WERI-Rb-1 (cell line): ENCODE results near the gene SLC2A9.
"Not testable (repeated sequence)": the region's sequence is repeated elsewhere in the genome, so short reads cannot be mapped to it uniquely, and the experiment has no call there.

Experiments
- DNase-seq: peaks from one replicate; pipeline ENCODE4 v3.0.0-alpha.2; 2020
- H3K27ac ChIP-seq: fragments of 250-450 bp; sonication (Bioruptor Pico); 2 replicates; pipeline ENCODE4 v1.5.1; 2020; ENCODE audit warnings: mild to moderate bottlenecking, moderate library complexity
- H3K27me3 ChIP-seq: fragments of 250-450 bp; sonication (Bioruptor Pico); 2 replicates; pipeline ENCODE4 v1.5.1; 2021; ENCODE audit warnings: mild to moderate bottlenecking, low read depth, moderate library complexity; ENCODE audit not compliant: insufficient read depth, severe bottlenecking
- H3K36me3 ChIP-seq: fragments of 250-450 bp; sonication (Bioruptor Pico); 2 replicates; pipeline ENCODE4 v1.5.1; 2020; ENCODE audit warnings: mild to moderate bottlenecking, moderate library complexity
- H3K4me3 ChIP-seq: 2 replicates; pipeline ENCODE4 v1.5.1; 2011; ENCODE audit warnings: low read depth, mild to moderate bottlenecking, control low read depth, low read length
- H3K9me3 ChIP-seq: fragments of 250-450 bp; sonication (Bioruptor Pico); 2 replicates; pipeline ENCODE4 v1.5.1; 2021; ENCODE audit warnings: mild to moderate bottlenecking, moderate library complexity; ENCODE audit not compliant: severe bottlenecking
- TF ChIP-seq, protein P1 (sequence below): IDR thresholded peaks from 2 replicates; pipeline ENCODE4 v1.5.1; 2011; ENCODE audit warnings: low read depth, mild to moderate bottlenecking, control low read depth, inconsistent platforms, low read length

Gene SLC2A9

DNA sequence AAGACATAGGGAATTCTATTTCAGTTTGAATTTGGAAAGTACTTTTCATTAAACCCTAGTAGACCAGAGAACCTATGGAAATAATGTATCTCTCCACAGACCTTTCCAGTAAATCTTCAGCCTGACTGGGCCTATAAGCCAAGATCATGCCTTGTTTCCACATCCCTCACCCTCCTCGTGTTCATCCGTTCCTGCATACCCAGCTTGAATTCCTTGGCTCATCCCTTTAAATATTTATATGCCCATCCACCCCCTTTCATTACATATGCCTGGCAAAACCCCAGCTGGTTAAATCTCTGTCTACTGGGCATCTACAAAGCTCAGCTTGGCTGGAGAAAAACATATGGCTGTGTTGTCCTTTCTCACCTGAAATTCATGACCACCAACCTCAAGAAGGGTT is 32.4 kb downstream of the SLC2A9 start:
- Histone ChIP-seq H3K36me3 (no peaks in the 10 kb centered on the region), H3K27ac (no peak overlapping the region), H3K4me3 (no peak overlapping the region), H3K27me3 (no peaks in the 10 kb centered on the region), H3K9me3 (no peaks in the 10 kb centered on the region)
- DNase-seq, result no peak
- TF ChIP-seq, protein P1, sequence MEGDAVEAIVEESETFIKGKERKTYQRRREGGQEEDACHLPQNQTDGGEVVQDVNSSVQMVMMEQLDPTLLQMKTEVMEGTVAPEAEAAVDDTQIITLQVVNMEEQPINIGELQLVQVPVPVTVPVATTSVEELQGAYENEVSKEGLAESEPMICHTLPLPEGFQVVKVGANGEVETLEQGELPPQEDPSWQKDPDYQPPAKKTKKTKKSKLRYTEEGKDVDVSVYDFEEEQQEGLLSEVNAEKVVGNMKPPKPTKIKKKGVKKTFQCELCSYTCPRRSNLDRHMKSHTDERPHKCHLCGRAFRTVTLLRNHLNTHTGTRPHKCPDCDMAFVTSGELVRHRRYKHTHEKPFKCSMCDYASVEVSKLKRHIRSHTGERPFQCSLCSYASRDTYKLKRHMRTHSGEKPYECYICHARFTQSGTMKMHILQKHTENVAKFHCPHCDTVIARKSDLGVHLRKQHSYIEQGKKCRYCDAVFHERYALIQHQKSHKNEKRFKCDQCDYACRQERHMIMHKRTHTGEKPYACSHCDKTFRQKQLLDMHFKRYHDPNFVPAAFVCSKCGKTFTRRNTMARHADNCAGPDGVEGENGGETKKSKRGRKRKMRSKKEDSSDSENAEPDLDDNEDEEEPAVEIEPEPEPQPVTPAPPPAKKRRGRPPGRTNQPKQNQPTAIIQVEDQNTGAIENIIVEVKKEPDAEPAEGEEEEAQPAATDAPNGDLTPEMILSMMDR, result no peak

DNA sequence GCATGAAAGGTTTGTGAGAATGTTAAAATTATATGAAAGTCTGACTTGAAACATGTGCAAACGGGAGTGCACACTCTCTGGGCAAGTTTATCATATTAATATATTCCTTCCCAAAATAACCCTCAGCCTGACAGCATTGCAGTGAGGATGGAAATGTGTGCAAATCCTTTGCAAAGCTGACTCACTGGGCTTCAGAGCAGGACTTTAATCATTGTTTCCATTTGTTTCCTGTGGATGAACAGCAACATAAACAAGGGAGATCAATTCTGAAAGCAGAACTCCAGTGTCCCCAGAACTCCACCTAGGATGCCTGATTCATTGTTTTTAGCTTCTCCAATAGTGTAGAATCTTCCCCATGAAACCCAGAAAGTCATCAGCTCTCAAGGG is 32.9 kb downstream of the SLC2A9 start:
- Histone ChIP-seq H3K27ac (no peak overlapping the region), H3K4me3 (no peak overlapping the region), H3K36me3 (no peaks in the 10 kb centered on the region), H3K9me3 (no peaks in the 10 kb centered on the region), H3K27me3 (no peaks in the 10 kb centered on the region)
- DNase-seq, result no peak
- TF ChIP-seq, protein P1, result no peak

DNA sequence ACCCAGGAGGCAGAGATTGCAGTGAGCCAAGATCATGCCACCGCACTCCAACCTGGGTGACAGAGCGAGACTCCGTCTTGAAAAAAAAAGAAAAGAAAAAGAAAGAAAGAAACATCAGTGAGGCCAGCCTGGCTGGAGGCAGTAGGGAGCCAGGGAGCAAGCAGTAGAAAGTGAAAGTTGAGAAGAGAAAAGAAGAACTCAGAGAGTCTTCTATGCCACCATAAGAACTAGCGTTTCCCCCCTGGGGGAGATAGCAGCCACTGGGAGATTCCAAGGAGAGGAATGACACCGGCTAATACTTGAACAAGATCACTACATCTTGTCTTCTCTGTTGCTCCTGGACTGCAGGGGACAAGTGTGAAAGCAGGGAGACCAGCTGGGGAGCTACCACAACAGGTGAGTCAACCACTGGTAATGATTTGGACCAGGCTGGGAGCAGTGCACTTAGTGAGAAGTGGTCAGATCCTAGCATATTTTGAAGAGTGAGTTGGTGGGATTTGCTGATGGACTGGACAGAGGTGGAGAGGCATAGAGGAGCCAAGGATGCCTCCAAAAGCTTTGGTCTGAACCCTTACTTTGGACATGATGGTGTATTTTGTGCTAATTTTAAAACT is 33.4 kb downstream of the SLC2A9 start:
- DNase-seq, result no peak
- no peak overlapping the region for H3K4me3 ChIP-seq
- TF ChIP-seq, protein P1, result no peak
- no peaks in the 10 kb centered on the region for H3K27me3 ChIP-seq
- H3K27ac ChIP-seq, result no peak overlapping the region
- no peaks in the 10 kb centered on the region for H3K9me3 ChIP-seq
- H3K36me3 ChIP-seq, result no peaks in the 10 kb centered on the region

DNA sequence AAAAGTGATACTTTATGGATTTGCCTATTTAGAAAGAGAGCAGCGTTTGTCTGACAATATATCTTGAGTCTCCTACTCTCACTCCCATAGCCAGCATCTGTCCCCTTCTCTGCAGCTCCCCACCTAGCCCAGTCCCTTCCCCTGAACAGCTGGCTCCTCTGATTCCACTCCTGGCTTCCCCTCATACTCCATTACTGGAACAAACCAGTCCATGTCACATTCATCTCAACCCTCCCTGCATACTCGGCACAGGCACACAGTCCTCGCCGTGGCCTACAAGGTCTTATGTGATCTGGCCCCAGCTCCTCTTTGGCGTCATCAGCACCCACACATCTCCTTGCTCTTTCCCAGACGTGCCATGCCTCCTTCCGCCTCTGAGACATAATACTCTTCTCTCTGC is 36.7 kb downstream of the SLC2A9 start:
- Histone ChIP-seq H3K4me3 (no peak overlapping the region), H3K9me3 (no peaks in the 10 kb centered on the region), H3K36me3 (no peaks in the 10 kb centered on the region), H3K27me3 (no peaks in the 10 kb centered on the region), H3K27ac (no peak overlapping the region)
- no peak for DNase-seq
- TF ChIP-seq, protein P1, result no peak

DNA sequence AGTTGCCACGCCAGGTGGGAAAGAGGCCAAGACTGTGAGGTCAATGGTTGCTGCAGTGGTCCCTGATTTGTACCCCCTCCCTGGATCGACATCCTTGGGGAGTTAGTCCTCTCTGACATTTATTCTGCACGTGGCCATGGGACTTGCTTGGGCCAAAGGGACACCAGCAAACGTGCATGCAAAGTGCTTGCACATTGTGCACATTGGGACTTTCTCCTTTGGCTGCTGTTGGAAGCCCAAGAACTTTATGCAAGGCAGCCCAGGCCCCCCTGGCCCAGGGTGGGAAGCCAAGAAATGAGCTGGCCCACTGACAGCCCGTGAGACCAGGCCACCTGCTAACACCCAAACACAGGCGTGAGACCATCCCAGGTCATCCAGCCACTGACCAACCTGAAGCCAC is 38.1 kb downstream of the SLC2A9 start:
- no peak overlapping the region for H3K27ac ChIP-seq

DNA sequence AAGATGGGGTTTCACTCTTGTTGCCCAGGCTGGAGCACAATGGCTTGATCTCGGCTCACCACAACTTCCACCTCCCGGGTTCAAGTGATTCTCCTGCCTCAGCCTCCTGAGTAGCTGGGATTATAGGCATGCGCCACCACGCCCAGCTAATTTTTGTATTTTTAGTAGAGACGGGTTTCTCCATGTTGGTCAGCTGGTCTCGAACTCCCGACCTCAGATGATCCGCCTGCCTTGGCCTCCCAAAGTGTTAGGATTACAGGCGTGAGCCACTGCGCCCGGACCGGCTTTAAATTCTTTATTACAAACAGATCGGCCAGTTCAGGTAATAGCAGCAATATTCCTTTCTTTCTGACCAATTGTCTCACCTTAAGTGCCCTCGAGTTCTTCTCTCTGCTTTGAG is 39.4 kb downstream of the SLC2A9 start:
- not testable (repeated sequence) for DNase-seq, H3K9me3 ChIP-seq, H3K27me3 ChIP-seq, H3K4me3 ChIP-seq, H3K36me3 ChIP-seq, H3K27ac ChIP-seq

More for the DNA sequence above, 38.1 kb downstream of the SLC2A9 start:
- no peak for DNase-seq
- no peaks in the 10 kb centered on the region for H3K9me3 ChIP-seq
- H3K36me3 ChIP-seq, result no peaks in the 10 kb centered on the region
- no peak overlapping the region for H3K4me3 ChIP-seq
- TF ChIP-seq, protein P1, result no peak
- H3K27me3 ChIP-seq, result no peaks in the 10 kb centered on the region
